Activated gamma-delta T cell treated with Interleukin-2 at 50 U/mL for 16 hours (primary cell): Measurements from ENCODE around the gene HLA-DOB.

ENCODE experiments used
- DNase-seq: peaks from one replicate; pipeline ENCODE4 v3.0.0-alpha.2; 2020

Gene HLA-DOB

DNA sequence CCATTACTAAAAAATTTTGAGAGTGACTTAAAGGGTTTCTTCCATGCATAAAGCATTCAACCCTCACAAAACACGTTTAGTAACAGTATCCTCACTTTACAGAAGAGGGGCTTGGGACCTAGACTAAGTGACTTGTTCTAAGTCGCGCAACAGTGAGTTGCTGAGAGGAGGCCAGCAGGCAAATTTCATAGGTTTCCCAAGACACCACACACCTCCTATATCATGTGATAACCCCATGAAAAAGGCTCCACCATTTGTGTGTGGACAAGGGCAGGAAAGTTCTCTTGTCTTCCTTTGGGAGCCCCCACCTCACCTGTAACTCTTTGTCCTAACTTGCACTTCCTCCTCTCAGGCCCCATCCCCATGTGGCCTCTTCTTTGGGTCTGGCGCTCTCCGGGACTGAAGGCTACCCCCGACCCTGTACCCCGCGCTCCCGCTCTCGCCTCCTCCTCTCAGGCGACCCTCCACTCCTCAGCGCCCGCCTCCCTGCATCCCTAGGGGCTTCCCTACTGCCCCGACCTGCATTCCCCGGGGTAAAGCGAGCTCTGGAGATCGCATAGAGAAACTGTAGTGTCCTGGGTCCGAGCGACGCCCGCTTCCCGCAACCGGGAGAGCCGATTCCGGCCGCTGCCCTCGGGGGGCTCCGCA lies 26.7 kb upstream of the HLA-DOB start:
- DNase-seq, result no peak

DNA sequence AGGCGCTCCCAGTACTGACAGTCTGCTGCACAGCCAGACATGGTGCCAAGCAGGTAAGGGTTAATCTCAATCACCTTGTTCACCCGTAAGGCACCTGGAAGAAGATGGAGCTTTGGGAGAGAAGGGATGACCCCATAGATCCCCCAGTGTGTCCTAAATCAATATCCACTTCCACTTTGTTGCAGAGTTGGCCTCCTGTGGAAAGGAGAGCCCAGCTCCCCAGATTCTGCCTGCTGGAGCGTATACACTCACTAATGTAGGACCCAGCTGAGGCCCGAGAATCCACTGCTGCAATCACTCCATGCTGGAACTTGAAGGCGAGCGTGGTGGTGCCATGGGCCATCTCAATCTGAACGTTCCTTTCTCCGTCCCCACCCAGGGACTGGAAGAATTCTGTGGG lies 25.9 kb upstream of the HLA-DOB start:
- no peak for DNase-seq

DNA sequence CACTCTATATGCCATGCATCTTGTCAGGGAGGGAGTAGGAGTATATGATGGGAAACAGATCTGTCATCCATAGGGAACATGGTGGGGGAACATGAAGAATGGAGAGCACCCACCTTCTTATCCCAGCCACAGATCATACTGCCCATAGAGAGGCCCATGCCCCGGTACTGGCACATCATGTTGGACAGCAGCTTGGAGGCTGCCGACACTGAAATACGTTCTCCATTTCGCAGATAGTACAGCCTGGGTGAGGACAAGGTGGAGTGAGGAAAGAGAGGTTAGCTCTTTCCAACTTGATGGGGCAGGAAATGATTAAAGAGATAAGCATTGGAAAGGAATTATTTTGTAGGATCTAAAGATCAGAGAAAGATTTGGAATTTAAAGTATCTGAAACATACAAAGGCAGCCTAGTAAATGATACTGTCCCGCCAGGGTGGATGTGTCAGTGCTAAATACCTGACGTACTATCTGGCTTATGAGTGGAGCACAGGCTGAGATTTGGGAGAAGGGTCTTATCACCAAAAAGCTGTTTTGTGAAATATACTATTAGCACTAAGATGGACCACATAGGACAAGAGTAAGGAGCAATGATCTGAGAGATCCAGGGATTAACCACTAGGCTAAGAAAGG lies 25.3 kb upstream of the HLA-DOB start:
- no peak for DNase-seq

DNA sequence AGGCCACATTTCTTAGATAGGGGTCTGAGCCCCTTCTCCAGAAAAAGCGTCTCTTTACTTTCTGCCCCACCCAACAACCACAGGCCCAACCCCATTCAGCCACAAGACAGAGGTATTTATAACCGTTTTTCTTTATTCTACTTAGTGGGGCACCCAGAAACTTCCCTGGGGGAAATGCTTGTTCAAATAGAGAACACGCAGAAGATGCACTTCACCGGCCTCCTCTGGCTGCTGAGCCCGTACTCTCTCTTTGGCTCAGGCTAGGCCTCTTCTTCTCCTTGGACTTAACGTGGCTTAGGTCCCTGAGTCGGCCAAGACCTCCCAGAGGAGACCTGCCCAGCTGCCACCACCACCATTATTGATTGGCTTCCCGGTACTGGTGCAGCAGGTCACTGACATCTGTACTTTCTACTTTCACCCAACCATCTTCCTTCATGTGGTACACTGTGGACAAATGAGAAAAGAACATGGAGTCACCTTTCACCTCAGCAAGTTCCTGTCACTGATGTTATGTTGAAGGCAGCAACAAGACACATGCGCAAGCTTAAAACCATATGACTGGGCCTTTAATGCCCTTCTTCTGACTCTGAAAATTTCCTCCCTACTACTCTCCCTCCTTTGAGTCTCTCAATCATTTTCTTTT lies 23.9 kb upstream of the HLA-DOB start:
- no peak for DNase-seq

DNA sequence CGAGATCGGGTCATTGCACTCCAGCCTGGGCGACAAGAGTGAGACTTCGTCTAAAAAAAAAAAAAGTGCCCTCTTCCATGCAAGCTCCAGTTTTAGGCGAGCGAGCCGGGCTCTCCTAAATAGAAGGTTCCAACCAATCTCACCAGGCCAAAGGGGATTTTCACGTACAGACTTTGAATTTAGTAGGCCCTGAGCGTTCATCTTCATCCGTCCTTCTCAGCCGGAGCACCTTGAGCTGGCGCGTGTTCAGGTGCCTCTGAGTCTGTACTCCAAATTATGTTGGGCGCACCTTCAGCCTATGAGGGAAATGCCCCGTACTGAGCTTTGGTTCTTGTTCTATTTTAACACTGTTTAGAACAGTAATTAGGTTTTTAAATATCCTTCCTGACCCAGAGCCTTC lies 22.6 kb upstream of the HLA-DOB start:
- no peak for DNase-seq

DNA sequence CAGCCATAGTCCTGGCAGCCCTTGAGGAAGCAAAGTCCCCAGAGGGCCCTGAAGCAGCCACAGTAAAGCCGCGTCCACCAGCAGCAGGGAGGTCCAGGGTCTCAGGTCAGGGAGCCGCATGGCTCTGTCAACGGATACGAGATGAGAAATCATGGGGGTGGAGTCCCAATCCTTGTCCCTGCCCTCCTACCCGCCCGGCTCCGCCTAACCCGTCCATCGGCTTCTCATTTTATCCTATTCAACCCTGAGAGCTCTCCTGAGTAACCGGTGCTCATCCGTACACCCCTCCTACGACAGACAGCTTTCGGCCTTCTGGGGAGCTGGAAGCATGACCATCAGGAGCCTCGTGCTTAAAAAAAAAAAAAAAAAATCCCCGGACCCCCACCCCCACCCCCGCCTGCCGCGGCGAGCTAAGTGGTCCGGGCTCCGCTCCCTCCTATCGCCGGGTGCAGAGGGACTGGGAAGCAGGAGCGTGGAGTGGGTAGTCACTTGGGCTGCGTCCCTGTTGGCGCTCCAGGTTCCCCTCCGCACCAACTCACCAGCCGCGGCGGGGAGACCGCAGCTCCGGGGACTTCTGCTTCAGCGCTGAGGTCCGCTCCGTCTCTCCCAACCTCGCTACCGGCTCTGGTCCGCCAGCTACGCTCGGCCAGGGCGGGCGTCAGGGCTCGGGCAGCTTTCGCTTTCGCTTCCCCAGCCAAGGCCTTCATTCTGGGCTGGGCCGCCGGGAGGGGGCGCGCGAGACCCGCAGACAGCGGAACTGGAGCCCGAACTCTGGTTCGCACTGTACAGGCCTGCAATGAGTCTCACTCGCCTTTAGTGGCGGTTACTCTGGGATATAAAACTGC lies 21.5 kb upstream of the HLA-DOB start, which contains the start of gene TAP2:
TAP2 (minus strand) TSS at position 626 of the 845 bp plus-strand sequence; CDS start at position 120, 506 bp downstream.
- peak; percentile 99 for DNase-seq

DNA sequence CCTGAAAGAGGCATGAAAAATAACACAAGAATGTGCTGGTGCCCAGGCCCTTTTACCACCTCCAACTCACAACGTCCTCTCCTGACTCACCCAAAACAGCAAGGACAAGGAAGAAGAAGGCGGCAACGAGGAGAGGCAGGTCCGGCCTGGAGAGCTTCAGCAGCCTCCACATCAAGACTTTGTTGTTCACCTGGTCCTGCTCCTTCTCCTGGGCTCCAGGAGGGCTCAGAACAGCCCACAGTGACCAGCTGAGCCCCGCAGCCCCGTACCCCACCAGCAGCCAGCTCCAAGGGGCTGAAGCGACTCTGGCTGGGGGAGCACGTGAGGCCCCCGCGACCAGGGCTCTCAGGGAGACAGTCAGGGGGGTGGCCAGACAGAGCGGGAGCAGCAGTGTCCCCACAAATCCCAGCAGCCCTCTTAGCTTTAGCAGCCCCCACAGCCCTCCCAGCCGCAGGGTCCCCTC lies 20.9 kb upstream of the HLA-DOB start:
- no peak for DNase-seq

DNA sequence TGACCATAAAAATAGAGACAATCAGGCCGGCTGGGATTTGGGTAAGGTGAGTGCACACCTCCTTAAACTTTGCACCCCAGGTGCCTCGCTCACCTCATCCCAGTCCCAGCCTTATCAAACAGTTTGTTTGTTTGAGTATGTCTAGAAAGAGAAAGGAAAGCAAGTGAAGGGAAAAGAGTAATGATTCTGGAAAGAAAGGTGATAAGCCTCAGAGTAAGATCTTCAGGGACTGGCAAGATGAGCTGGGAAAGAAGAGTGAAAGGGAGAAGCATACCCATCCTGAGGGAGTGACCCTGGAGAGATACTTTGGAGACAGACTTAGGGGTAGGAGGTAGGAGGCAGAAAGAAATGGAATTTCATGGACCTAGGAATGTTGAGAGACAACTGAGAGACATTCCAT lies 20.1 kb upstream of the HLA-DOB start:
- DNase-seq, result no peak

DNA sequence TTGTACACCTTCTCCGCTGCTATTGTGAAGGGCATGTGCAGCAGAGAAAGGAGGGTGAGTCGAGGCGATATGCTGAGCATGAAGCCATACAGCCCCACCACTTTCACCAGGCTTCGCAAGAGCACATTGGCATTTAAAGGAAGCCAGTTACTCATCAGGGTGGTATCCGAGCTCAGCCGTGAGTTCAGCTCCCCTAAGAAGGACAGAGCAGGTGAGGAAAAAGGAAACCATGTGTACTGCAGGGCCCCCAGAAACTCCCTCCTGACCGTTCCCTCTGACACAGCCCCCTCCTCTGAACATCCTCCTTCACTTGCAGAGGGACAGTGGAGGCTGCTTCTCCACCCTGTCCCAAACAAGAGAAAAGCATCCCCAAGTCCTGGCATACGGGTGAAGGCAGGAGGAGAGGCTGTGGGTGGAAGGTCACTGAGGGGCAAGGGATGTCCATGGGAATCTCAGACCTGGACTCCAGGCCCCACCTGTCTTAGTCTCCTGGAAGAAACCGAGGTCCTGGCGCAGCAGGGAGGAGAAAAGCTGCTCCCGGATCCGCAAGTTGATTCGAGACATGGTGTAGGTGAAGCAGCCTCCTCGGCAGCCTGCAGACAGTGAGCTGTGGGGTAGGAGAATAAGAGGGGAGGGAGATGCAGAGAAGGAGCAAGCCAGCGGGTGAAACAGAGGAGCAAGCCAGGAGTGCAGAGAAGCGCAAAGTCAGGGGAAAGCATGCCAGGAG lies 18.5 kb upstream of the HLA-DOB start:
- DNase-seq, result no peak

DNA sequence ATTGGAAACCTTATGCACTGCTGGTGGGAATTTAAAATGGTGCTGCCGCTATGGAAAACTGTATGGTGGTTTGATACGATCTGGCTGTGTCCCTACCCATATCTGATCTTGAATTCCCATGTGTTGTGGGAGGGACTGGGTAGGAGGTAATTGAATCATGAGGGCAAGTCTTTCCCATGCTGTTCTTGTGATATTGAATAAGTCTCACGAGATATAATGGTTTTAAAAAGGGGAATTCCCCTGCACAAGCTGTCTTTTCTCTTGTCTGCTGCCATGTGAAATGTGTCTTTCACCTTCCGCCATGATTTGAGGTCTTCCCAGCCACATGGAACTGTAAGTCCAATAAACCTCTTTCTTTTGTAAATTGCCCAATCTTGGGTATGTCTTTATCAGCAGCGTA lies 16.9 kb upstream of the HLA-DOB start:
- no peak for DNase-seq

DNA sequence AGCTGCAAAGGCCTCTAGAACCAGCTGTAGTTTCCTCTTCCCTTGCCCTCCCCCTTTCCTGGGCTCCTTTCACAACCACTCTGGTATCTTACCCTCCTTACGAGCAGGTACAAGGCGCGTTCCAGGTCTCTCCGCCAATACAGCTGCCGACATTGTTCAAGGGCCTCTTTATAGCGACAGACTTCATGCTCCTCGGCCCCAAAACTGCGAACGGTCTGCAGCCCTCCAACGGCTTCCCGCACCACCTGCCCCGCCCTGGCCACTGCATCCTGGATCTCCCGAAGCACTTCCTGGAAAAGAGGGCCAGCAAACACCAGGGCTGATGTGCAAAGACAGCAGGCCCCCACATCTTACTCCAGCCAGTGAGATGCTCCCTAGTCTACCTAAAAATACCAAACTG lies 15.7 kb upstream of the HLA-DOB start:
- DNase-seq, result no peak

DNA sequence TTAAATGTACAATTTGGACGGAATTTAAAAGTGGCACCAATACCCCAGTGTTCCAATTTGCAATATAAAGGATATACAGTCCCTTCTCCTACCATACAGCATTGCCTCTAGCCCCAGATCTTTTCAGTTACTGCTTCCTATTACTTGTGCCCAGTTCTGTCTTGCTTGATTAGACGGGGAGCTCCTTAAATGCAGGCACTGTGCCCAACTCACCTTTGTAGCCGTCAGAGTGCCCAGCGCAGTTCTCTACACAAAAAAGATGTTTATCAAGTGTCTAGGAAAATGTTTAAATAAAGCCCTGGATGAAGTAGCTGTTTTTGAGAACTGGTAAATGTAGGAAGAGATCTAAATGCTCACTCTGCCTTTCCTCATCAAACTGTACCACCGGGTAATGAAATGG lies 14.1 kb upstream of the HLA-DOB start:
- no peak for DNase-seq

DNA sequence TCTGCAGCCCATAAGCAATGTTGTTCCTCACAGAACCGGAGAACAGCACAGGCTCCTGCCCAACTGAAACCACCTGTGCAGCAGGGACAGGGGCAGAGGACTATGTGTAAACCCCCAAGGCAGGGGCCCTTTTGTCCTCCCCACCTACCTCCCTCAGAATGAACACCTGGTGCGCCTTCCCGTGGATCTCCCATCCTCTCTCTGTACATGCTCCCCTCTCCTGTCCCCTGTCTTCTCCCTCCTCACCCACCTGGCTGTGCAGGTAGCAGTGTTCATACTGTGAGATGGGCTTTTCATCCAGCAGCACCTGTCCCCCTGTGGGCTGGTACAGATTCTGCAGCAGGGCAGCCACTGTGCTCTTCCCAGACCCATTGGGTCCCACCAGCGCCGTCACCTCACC lies 13.2 kb upstream of the HLA-DOB start:
- no peak for DNase-seq

DNA sequence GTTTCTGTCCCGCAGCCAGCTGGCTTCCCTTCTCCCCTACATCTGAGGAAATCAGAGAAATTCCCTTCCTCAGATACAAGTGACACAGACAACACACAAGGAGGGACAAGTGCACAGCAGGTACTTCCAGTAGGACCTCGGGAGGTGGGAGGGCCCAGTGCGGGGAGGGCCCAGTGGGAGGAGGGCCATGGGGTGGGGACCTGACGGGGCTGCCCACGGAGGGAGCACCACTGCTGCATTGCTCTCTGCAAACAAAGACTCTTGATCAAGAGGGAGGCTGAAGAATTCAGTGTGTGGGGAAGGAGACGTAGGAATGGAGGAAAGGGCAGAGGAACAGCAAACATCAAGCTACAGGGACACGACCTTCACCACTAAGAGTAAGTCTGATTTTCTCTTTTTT lies 12.7 kb upstream of the HLA-DOB start:
- DNase-seq, result no peak

DNA sequence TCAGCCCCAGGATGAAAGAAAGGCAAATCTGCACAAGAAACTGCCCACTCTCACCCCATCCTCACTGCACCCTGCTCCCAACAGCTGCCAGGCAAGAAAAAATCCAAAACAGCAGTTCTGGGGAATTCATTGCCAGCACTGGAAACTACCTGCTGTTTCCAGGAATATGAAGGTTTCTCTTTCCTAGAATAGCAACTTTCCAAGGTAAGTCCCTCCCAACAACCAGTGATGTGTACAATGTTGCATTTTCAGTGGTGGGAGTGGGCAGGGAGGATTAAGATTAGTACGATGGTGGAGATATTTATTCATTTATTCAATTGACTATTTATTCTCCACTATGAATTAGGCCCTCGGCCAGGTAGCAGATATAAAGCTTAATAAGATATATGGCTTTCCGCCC lies 10.2 kb upstream of the HLA-DOB start:
- DNase-seq, result no peak

DNA sequence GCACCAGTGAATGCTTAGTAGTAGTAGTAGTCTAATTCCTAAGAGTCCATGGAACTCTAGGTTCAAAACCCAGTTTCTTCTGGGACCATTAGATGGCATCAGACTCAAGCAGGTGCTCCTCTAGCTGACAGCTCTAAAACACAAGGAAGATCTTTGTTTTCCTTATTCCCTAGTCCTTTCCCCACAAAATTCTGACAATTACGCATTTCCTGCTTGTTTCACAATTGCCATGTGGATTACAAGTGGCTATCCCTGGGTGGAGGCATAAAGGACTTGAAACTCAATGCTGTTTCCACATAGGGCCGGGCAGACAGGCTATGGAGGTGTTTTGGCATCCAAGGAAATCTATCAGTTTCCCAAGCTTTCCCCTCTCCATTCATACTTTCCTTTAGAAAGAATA lies 9.2 kb upstream of the HLA-DOB start:
- DNase-seq, result no peak

DNA sequence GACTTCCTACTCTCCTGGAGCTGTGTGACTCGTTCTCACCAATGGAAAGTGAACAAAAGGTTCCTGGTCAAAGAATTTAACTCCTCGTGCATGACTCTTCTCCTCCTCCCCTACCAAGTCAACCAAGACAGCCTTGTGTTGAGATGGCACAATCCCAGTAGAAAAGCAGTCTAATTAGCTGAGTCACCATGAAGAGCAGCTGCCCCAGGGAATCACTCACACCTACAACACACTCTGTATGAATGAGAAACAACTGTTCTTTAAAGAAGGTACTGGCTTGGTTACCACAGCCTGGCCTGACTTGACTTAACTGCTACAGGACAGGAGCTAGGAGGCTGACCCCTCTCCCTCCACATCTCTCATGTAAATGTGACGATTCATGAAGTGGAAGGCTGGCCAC lies 2.9 kb upstream of the HLA-DOB start:
- DNase-seq, result no peak

DNA sequence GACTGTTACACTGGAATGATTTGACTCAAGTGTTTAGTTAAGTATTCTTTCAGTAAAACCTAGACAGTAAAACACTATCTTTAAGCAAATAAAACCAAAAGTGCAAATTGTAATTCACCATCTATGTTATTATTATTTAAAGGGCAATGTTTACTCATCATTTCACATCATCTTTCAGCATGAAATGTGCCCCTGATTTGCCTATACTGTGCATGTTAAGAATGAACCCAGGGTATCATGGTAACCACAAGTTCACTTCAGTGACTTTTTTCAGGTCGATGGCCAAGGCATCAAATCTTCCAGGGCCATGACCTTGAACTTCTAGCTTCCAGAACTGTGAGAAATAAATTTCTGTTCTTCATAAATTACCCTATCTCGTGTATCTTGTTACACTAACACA lies 2.1 kb upstream of the HLA-DOB start:
- DNase-seq, result no peak

DNA sequence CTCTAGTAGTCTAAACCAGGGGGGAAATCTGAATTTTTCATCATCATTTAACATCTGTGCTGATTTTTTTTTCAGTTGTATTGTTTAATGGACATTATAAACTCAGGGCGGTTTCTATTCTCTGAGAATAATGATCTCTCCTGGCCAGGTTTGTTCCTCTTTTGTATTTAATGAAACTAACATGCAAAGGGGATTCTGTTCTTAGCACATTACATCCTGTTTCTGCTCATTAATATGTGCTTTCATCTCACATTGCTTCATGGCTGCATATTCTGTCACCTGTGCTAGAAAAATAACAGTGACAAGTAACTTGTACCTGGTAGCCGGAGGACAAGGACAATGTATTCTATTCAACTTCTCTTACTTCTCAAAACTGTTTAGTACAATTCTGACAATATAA lies 806 bp downstream of the HLA-DOB start:
- DNase-seq, result no peak

DNA sequence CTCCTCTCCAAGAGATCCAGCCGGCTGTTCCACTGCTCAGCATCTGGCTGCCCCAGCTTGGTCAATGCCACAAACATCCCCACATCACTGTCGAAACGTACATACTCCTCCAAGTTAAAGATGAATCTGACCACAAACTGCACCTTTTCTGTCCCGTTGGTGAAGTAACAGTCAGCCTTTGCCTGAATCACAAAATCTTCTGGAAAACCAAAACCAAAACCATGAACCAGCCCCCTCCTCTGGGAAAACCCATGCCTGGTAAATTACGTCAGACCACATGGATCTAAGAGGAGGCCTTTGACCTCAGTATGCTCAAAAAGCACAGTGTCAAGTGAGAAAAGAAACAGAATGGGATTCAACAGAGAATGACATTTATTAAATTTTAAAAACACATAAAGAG lies 1.7 kb downstream of the HLA-DOB start:
- no peak for DNase-seq

DNA sequence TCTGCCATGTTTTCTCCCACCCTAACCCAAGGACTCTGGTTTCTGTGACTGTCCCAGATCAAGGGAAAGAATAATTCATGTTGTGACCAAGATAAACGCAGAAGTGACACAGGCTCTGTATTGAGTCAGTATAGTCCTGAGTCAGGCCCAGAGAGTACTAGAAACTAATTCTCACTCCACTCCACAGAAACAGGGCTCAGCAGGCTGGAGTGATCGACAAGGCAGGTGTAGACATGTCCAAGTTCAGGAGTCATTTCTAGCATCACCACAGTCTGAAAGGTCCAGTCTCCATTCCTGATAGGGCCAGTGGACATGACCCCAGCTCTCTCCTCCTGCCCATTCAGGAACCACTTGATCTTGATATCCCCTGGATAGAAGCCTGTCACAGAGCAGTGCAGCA lies 2.7 kb downstream of the HLA-DOB start:
- no peak for DNase-seq

DNA sequence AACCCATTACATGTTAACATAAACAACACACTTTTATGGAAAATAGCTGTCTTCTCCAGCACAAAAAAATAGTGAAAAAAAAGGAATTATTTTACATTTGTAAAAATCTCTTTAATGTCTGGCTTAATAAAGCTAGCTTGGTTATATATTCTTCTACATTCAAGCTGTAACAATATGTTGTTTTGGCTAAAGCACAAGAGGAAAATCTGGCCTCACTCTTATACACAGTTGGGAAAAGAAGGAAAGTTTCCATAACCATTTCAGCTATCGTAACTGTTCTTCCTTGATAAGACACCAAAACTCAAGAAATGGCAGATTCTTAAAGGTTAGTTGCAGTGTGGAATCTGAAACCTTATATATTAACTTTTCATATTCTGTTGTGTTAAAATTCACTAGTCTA lies 7.6 kb downstream of the HLA-DOB start:
- DNase-seq, result no peak
